ENCODE data around the gene GABRB3.

The GABRB3 gene

GRCh38 chr15:26521691-26522198, 251.1 kb downstream of the GABRB3 start:
- DNase-seq: no peak

DNA sequence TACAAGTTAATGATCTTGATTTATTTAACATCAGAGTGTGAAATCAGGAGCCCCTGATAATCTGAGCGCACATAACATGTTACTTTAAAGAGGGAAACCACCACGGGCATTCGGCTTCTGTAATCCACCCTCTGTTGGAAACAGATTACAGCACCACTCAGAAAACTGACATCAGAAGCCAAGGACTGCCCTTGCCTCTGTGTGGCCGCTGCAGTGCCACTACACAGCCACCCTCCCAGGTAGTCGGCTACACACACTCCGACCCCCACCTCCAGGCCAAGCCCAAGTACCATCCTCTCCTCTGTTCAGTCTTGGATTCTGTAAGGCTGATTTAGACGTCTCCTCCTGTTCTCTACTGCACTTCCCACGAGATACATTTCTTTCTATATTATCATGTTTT, 251.7 kb downstream of the GABRB3 start:
- DNase-seq: no peak

DNA sequence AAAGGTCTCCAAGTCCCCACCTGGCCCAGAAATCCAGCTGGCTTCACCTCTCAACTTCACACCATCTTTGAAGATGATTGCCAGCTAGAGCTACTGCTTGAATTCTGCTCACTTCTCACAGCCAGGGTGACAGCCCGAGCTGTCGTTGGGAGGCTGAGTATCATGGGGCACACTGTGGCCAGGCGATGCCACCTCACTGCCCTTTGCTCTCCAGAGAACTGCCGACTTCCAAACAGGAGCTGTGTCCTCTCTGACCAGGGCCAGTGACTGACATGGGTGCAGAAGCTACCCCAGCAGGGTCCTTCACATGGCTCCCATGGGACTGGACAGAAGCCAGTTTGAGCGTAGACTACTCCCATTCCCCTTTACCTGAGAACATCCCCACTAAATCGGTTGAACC, 254.0 kb downstream of the GABRB3 start:
- DNase-seq: no peak

- no peak for DNase-seq
Measured at GRCh38 chr15:26516102-26516980, 256.5 kb downstream of the GABRB3 start.

- DNase-seq: no peak
Measured at GRCh38 chr15:26504009-26504408, 268.9 kb downstream of the GABRB3 start.
